ENCODE results near the gene RSL24D1. TPM values are rescaled to one million over a fixed set of nuclear protein-coding genes. Genes with fewer than 3 reads are reported as not detected.

Gene RSL24D1
- total and polyA plus RNA-seq, 9 of the 15 experiments (the other 6 are each of a cell fraction or from before 2014, with no cell fraction given), result 133 to 324 (median 223) TPM

DNA sequence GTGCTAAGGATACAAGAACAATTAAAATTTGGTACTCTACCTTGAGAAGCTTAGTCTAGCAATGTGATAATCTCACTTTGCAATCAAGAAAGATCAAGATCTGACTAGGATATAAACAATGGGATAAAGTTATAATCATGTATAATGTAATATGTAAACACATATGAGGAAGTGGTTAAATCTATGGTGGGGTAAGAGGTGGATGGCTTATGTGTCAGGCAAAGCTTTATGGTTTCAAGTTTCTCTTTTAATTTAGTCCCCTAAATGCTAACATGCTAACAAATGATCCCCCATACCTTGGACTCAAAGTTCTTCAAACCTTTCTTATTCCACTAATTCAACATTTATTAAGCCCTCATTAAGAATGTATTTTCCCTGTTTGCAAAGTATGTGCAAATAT, 2.5 kb downstream of the RSL24D1 start:
- H3K9me3 ChIP-seq (replicated peaks; ENCODE audit: control insufficient read depth, insufficient read depth, low read depth, low read length), result peaks cover 9% of the 10 kb centered on the region
- H3K9ac ChIP-seq (ENCODE audit: insufficient read depth in 1 of 2, low read depth in 2 of 2, low read length in 2 of 2), result peak overlapping the region in 1 of 2 experiments; percentile 99; a peak in 2 of 4 replicates
- FAIRE-seq, result no peak
- H4K20me1 ChIP-seq (replicated peaks; ENCODE audit: control insufficient read depth, insufficient read depth, low read length), result peaks cover 30% of the 10 kb centered on the region; the same call in 1 of the 2 replicates
- peak overlapping the region; percentile 90 for H3K4me3 ChIP-seq
- H3K27ac ChIP-seq (ENCODE audit: extremely low read depth, low read depth, low read length), result no peak overlapping the region
- no peak overlapping the region for H2AFZ ChIP-seq (ENCODE audit: low read depth, low read length)
- H3K4me1 ChIP-seq (replicated peaks in 1 of 2; ENCODE audit: control insufficient read depth in 2 of 2, insufficient read depth in 2 of 2, low read length in 2 of 2), result peaks cover 3 to 20% of the 10 kb centered on the region in 2 experiments; a peak in 3 of 5 replicates
- no peaks in the 10 kb centered on the region for H3K9me1 ChIP-seq (ENCODE audit: control insufficient read depth, insufficient read depth, low read length)
- H3K36me3 ChIP-seq (ENCODE audit: control insufficient read depth, insufficient read depth, low read length), result peaks cover 62% of the 10 kb centered on the region
- intact Hi-C loops (cut with micrococcal nuclease), result no loop called here
- no peak for DNase-seq (ENCODE audit: extremely low read depth in 1 of 4, low spot score in 3 of 4)
- ATAC-seq, result no peak
- no peaks in the 10 kb centered on the region for H3K27me3 ChIP-seq (ENCODE audit: control insufficient read depth in 2 of 2, insufficient read depth in 2 of 2, low read length in 2 of 2)
- H3K4me2 ChIP-seq (ENCODE audit: insufficient read depth, low read length), result peak overlapping the region; percentile 91
- in situ Hi-C loops (cut with MboI), result no loop called here
- CTCF ChIA-PET (ENCODE audit: low intra/inter-chr PET ratio), result interaction anchor here (0.8 kb wide), 1 partner anchor 214 kb away, joined by 3 read pairs; the partner anchor contains the start of gene CCPG1
- no peak for TF ChIP-seq PTTG1 (tag; IDR thresholded peaks at IDR 0.05; ENCODE audit: low read depth)
- TF ChIP-seq FOXA3 (CRISPR knock-in tag; conservative IDR thresholded peaks at IDR 0.05 in 1 of 2, IDR thresholded peaks at IDR 0.05 in 1 of 2), result peak in 1 of 2 experiments; percentile 25; a peak in 1 of 4 replicates
- no peak for TF ChIP-seq ETS2 (tag; IDR thresholded peaks at IDR 0.05; ENCODE audit: borderline replicate concordance, poor library complexity, severe bottlenecking)
- 0 out of 2 replicates have a peak, but pooled peaks have one; percentile 5 for TF ChIP-seq RBFOX2 (IDR thresholded peaks at IDR 0.05; ENCODE audit: low read depth, low read length)
- TF ChIP-seq, protein P1, sequence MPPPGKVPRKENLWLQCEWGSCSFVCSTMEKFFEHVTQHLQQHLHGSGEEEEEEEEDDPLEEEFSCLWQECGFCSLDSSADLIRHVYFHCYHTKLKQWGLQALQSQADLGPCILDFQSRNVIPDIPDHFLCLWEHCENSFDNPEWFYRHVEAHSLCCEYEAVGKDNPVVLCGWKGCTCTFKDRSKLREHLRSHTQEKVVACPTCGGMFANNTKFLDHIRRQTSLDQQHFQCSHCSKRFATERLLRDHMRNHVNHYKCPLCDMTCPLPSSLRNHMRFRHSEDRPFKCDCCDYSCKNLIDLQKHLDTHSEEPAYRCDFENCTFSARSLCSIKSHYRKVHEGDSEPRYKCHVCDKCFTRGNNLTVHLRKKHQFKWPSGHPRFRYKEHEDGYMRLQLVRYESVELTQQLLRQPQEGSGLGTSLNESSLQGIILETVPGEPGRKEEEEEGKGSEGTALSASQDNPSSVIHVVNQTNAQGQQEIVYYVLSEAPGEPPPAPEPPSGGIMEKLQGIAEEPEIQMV (tag; conservative IDR thresholded peaks at IDR 0.05; ENCODE audit: low read depth), result no peak
- TF ChIP-seq, protein P2, sequence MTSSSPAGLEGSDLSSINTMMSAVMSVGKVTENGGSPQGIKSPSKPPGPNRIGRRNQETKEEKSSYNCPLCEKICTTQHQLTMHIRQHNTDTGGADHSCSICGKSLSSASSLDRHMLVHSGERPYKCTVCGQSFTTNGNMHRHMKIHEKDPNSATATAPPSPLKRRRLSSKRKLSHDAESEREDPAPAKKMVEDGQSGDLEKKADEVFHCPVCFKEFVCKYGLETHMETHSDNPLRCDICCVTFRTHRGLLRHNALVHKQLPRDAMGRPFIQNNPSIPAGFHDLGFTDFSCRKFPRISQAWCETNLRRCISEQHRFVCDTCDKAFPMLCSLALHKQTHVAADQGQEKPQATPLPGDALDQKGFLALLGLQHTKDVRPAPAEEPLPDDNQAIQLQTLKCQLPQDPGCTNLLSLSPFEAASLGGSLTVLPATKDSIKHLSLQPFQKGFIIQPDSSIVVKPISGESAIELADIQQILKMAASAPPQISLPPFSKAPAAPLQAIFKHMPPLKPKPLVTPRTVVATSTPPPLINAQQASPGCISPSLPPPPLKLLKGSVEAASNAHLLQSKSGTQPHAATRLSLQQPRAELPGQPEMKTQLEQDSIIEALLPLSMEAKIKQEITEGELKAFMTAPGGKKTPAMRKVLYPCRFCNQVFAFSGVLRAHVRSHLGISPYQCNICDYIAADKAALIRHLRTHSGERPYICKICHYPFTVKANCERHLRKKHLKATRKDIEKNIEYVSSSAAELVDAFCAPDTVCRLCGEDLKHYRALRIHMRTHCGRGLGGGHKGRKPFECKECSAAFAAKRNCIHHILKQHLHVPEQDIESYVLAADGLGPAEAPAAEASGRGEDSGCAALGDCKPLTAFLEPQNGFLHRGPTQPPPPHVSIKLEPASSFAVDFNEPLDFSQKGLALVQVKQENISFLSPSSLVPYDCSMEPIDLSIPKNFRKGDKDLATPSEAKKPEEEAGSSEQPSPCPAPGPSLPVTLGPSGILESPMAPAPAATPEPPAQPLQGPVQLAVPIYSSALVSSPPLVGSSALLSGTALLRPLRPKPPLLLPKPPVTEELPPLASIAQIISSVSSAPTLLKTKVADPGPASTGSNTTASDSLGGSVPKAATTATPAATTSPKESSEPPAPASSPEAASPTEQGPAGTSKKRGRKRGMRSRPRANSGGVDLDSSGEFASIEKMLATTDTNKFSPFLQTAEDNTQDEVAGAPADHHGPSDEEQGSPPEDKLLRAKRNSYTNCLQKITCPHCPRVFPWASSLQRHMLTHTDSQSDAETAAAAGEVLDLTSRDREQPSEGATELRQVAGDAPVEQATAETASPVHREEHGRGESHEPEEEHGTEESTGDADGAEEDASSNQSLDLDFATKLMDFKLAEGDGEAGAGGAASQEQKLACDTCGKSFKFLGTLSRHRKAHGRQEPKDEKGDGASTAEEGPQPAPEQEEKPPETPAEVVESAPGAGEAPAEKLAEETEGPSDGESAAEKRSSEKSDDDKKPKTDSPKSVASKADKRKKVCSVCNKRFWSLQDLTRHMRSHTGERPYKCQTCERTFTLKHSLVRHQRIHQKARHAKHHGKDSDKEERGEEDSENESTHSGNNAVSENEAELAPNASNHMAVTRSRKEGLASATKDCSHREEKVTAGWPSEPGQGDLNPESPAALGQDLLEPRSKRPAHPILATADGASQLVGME (CRISPR knock-in tag; IDR thresholded peaks at IDR 0.05), result no peak
- no peak for TF ChIP-seq CXXC5 (CRISPR knock-in tag; IDR thresholded peaks at IDR 0.05)
- no peak for TF ChIP-seq ARNT (IDR thresholded peaks at IDR 0.05)
- TF ChIP-seq ASH1L (IDR thresholded peaks at IDR 0.05; ENCODE audit: borderline replicate concordance, low read depth, partially characterized antibody), result no peak
- TF ChIP-seq SPI1 (IDR thresholded peaks at IDR 0.05; ENCODE audit: borderline replicate concordance, low read depth, low read length), result peak; percentile 21; the same call in 1 of the 2 replicates
- TF ChIP-seq POLR3A (IDR thresholded peaks at IDR 0.05; ENCODE audit: borderline replicate concordance, extremely low read depth, insufficient read depth, insufficient read length), result no peak
- H3K79me2 ChIP-seq (ENCODE audit: control insufficient read depth, insufficient read depth, low read length), result peaks cover 75% of the 10 kb centered on the region
- POLR2A ChIA-PET, result interaction anchor here (0.8 to 1.0 kb wide), 2 partner anchors 14 to 15 kb away, joined by 3 to 5 read pairs; no protein-coding TSS in a partner anchor
- no TSS peak for BruUV-seq (replicated peaks)

Data from K562 (cell line).